T-helper 9 cell (primary cell): Measurements from ENCODE around the gene PIAS1.
"Not testable (repeated sequence)": the region's sequence is repeated elsewhere in the genome, so short reads cannot be mapped to it uniquely, and the experiment has no call there.

Experiments
- DNase-seq: peaks from one replicate; pipeline ENCODE4 v3.0.0-alpha.2; 2020

Gene PIAS1

DNA sequence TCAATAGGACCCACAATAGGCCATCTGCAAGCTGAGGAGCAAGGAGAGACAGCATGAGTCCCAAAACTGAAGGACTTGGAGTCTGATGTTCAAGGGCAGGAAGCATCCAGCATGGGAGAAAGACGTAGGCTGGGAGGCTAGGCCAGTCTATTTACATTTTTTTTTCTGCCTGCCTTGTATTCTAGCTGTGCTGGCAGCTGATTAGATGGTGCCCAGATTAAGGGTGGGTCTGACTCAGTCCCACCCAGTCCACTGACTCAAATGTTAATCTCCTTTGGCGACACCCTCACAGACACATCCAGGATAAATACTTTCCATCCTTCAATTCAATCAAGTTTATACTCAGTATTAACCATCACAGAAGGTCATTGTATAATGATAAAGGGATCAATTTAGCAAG is 15.9 kb upstream of the PIAS1 start:
- DNase-seq: no peak

DNA sequence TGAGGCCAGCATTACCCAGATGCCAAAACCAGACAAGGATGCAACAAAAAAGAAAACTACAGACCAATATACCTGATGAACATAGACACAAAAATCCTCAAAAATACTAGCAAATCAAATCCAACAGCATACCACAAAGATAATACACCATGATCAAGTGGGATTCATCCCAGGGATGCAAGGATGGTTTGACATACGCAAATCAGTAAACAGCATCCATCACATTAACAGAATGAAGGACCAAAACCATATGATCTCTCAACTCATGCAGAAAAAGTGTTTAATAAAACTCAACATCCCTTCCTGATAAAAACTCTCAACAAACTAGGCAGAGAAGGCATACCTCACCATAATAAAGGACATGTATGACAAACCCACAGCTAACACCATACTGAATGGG is 14.0 kb upstream of the PIAS1 start:
- no peak for DNase-seq

DNA sequence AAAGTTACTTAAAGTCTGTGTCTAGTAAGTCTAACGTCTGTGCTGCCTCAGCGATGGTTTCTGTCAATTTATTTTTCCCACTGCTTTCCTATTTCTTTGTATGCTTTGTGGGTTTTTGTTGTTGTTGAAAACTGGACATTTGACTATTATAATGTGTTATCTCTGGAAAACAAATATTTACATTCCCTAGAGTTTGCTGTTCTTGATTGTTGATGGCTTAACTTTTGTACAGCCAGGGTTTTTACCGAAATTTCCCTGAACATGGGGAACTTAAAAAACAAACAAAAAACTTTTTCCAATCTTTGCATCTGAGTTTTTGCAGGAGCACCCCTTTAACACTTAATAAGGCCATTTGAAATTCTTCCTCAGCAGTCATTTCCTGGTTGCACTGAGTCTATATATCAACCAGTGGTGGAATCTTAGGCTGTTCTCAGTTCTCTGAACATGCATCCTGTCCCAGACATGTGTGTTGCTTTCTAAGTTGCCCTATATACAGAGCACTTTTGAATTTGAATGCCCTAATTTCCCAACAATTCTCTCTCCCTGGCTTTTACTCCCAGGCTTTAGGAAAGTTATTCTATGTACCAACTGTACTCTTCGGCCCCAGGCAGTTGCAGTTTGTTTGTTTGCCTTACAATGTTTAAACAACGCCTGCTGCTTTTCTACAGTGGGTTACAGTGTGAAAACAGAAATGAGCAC is 11.8 kb upstream of the PIAS1 start:
- DNase-seq: no peak

DNA sequence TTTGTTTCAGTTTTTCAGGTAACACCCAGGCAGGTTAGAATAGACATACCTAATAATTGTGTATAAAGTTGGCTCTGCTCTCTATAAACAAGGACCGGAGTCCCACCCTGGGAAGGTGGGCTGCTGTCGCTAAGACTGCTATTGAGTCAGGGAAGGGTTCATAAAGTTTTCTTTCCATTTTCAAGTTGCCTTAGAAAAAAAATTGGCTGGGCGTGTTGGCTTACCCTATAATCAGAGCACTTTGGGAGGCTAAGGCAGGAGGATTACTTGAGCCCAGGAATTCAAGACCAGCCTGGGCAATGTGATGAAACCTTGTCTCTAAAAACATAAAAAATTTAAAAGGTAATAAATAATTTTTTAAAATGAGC is 11.3 kb upstream of the PIAS1 start:
- DNase-seq: no peak

DNA sequence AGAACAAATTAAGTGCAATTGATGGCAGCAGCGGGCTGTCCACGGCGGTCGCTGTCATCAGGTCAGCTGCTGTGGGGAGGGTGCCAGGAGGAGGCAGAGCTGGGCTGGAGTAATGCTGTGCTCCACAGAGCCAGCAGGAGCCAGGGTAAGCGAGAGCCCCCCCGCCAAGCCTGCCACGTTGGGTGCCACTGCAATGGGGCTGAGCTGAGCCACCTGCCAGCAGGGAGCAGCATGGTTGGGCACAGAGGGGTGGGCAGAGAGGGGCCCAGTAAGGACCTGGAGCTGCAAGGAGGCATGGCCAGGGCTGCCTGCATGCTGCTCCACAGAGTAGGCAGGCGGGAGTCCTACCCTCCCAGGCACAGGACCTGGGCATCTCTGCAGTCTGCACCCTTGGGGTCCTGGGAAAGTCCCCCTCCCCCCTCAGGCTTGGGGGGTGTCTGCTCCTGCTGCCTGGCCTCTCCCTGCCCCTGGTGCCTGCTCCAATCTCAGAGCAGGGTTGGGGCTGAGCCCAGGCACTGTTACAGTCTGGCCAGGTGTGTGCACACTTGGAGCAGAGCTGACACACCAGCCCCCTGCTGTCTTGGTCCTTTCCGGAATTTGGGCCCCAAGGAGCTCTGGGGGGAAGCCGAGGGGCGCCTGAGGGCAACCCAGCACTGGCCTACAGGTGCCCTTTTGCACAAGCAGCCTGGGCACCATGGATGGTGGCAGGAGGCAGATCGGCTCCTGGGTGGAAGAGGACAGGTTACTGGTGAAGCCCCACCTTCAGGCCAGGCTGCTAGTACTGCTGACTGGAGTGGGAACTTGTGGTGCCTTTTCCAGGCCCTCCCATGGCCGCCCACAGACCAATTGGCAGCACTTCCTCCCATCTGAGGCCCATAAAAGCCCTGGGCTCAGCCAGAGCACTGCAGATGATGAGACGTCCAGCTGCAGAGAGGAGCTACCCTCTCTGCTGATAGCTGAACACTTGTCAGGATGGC is 8.5 kb upstream of the PIAS1 start:
- no peak for DNase-seq

DNA sequence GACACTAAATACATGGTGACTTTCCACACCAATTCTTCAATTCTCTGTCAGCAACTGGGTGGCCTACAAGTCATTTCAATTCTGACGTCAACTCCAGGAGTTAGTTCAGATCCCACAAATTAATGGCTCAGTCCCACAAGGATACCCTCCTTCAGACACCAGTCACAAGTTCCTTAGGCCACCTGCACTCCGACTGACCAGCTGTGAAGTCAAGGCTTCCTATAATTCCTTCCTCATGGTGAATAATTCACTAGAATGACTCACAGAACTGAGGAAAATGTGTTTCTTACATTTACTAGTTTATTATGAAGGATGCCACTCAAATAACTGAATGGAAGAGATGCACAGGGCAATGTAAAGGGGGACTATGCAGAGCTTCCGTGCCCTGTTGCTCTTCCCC is 6.3 kb upstream of the PIAS1 start:
- no peak for DNase-seq

DNA sequence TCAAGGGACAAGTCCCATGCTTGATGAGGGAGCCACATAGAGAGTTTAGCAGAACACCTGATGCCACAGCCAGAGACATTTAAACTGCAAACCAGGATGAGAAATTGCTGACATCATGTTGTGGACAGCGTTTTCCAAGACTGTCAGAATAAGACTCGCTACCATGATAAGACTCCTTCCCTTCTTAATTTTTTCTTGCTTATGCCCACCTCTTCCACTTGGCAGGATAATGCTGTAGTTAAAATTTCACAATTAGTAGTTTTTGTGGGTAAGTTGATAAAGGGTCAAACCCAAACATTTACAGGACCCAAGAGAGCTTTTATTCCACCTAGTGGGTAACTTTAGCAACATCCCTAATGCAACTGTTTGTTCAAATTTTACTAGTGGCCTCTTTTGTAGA is 3.0 kb upstream of the PIAS1 start:
- DNase-seq: no peak

DNA sequence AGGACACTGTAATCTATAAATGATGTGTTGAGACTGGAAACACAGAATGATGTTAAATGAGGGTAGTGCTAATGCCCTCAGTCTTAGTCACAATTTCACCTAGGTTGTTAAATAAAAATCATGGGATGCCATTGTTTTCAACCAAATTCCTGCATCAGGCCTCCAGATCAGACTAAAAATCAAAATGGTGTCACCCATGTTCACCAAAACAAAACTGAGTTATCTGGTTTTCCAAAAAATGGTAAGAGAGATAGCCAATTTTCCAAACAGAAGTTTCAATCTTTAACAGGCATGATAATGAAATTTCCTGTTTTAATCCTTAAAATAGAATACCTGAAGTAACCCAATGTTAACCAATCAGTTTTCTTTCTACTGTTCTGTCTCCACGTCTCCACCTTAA is 2.2 kb upstream of the PIAS1 start:
- no peak for DNase-seq

DNA sequence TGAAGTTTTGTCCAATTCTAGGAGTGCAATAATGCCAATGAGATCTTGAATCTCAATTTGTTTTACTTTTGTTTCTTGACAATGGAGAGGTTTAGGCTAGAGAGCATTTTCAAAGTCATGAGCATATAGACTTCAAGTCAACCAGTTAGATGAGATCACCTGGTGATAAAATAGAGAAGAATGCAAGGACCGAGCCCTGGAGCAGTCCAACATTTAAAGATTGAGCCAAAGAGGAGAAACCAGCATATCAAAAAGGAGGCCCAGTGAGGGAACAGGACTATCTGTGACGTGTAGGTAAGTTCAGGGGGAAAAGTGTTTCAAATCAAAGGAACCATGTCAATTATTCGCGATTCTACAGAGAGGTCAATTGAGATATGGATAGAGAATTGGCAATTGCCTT is 1.7 kb upstream of the PIAS1 start:
- no peak for DNase-seq

DNA sequence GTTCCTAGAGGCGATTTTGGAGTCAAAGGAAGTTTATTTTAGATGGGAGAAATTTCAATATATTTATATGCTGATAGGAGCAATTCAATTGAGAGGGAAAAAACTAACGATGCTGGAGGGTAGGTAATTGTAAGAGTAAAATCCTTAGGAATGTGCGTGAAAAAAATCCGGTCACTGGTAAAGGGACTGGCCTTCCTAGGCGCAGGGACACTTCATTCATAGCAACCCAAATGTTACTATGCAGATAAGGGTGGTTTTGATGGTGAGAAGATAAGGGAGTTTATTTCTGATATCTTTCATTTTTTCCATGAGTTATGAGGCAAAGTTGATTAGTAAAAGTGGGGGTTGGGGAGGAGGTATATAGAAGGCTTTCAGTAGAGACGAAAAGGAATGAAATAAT is 1.1 kb upstream of the PIAS1 start:
- DNase-seq: no peak

DNA sequence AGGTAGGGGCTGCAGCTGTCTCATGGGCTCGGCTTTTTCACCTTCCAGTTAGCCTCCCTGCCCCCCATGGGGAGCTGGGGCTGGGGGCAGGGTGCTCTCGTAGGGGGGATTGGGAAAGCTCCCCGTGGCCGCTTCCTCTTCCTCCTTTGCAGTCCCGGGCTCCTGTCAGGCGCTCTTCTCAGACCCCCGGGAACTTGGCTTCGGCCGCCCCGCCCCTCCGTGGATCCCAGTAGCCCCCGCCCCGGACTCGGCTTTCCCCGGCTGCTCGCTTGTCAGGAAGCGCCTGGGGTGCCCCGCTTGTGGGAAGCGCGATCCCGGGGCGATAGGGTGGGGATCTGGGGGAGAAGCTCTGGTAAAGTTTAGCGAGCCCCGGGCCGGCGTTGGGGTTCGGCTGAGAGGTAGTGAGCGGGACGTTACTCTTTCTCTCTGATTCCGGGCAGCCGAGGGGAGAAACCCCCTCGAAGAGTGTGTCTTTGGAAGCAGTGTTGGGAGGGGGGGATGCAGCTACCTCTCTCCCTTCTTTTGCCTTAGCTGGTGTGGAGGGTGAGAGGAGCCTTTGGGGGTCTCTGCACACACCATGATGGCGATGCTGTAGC is 611 bp downstream of the PIAS1 start:
- DNase-seq: peak; percentile 27

DNA sequence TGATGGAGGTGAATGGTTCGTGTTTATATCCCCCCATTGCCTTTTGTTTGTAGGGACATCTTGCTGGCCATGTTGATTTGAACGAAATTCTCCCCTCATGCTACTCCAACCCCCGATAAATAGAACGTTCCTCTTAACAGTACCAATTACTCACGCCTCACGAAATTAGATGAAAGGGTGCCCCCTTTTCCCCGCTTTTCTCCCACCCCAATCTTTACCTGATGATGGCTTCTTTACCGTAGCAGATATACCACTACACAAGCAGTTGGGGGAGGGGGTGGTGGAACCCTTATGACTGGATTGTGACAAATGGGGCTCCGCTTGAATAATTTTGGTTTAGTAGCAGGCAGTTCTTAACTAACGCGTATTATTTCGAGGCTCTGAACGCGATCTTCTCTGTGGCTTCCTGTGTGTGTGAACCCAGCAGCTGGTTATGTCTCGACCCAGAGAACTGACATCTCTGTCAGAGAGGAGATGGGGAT is 1.1 kb downstream of the PIAS1 start:
- peak; percentile 23 for DNase-seq

DNA sequence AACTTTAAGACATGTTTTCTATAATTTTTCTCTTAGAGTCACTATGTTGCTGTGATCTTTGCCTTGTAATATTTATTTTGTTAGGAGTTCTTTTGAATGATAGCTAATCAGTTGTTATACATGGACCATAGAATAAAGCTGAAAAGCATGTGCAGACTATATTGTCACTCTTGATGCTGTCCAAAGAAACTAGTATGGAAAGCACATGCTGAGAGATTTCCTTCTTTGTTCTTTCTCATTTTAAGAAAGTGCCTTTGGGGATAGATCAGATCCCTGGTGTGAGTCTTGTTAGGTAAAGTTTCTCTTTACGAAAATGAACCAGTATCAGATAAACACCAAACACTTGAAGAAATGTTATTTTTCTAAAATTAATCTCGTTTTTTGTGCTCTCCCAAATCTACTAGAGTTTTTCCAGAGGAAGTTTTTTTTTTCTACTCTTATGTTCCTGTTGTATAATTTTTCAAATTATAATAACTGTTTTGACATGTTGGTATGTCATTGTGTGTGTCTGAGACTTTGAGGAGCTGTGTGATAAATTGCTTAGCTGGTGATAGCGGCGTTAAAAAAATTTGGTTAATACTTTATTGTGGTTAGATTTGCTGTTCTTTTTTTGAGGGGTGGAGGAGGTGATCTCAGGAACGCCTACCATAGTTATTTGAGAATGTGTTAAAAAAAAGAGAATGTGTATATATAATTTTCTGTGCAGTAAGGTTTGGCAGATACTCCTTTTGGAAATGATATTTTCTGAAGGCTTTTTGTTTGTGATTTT is 2.2 kb downstream of the PIAS1 start:
- DNase-seq: no peak

DNA sequence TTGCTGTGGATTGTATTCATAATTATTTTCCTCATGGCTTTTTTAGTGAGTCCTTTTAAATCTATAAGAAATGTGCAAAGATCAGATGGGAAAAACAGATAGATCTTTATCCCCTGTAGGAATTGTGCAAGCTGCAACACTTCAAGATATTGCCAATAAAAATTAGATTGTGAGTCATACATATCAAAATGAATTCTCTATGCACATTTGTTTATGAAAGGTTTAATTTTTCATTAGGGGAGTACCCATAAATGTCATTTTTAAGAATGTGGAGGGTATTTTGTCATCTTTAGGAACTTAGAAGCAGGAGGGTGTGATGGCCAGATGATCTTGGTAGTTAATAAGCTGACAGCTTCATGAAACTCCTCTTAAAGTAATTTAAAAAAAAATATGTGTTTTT is 2.9 kb downstream of the PIAS1 start:
- DNase-seq: no peak

DNA sequence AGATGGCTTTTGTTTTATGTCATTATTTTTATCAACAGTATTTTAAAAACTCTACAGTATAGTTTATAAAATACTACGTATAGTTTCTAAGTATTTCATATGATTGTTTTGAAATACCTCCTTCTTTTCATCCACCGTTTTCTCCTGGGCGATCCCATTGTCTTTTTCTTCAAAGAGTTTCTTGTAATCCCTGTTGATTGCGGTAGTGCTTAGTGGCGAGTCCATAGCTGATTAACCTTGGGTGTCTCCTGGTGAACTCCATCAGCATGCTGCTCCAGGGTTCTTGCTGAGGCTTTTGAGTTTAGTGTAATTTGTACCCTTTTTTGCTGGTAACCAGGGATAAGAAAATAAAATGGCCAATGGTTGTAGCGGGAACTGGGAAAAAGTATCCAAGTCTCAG is 3.6 kb downstream of the PIAS1 start:
- DNase-seq: no peak

DNA sequence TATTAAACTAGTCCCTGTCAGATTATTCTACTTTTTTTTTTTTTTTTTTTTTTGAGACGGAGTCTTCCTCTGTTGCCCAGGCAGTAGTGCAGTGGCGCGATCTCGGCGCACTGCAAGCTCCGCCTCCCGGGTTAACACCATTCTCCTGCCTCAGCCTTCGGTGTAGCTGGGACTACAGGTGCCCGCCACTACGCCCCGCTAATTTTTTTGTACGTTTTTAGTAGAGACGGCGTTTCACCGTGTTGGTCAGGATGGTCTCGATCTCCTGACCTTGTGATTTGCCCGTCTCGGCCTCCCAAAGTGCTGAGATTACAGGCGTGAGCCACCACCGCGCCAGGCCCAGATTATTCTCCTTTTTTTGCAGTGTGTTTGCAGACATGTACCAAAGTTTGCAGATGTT is 4.9 kb downstream of the PIAS1 start:
- not testable (repeated sequence) for DNase-seq

DNA sequence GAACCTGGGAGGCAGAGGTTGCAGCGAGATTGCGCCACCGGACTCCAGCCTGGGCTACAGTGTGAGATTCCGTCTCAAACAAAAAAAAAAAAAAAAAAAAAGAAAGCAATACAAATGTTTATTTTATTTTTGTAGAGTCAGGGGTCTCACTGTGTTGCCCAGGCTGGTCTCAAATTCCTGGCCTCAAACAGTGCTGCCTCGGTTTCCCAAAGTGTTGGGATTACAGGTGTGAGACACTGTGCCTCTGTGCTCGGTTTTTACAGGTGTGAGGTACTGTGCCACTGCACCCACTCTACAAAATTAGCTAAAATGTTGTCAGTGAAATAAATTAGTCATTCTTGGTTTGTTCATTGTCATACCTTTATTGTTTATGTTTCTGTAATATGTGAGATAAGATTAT is 5.5 kb downstream of the PIAS1 start:
- DNase-seq: no peak

DNA sequence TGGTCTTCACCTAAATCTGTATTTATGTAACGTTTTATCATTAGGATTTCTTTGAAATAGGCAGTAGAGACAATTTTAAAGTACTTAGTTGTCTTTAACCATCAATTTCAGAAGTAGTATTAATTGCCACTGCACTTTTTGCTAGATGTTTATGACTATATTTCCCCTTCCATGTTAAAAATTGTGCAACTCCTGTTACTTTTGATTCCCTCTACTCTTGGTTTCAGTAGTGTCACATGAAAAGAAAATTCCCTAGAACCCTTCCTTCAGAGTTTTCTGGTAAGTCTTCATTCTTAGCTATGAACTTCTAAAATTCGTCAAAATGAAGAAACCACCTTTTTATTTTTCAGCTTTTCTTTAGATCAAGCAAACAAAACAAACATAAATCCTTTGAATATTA is 7.1 kb downstream of the PIAS1 start:
- no peak for DNase-seq

DNA sequence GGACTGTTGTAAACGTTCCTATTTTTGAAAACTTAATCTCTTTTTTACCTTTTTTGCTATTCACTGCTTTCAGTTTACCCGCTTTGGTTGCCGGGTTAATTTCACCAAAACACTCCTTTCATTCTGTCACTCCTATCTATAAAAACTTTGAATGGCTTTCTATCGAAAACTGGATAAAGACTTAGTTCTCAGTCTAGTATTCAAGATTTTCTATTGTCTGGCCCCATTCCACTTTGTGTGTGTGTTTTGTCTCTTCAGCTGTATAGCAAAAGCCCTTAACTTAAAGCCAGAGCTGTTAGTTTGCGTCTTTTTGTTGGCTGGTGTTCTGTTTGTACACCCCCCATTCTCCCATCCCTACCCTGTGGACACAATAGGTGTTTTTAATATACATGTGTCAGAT is 7.5 kb downstream of the PIAS1 start:
- DNase-seq: no peak

DNA sequence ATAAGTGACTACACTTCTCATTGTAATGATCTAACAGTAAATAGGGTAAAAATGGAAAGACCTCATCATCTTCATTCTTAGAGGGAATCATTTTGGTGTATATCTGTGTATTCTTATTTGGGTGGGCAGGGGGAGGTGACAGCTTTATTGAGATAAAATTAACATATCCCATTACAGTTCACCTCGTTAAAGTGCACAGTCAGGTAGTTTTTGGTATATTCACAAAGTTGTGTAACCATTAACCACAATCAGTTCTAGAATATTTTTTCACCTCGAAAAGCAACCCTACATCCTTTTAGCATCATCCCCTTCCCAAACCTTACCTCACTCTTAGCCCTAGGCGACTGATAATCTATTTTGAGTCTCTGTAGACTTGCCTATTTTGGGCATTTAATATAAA is 8.1 kb downstream of the PIAS1 start:
- DNase-seq: no peak

DNA sequence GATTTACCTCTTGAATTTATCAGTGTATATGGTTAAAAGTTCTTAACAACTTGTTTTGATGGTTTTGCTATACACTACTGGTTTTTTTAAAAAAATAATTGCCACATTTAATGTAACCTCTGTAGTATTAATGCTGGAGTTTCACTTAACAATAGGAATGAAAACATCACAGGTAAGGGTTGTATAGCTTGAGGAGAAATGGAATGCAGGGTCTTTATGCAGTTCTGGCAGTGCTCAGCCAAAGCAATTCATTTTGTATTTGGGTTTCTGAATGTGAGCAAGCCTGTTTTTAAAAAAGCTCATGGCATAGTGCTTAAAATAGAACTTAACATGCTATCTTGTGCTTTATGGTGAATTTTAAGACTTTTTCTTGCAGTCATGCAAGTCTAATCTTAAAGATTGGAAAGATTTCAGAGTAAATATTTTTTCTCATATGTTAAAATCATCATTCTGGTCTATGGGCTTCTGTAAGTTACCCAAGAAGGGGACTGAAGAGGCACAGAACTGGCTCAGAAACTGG is 8.9 kb downstream of the PIAS1 start:
- DNase-seq: no peak

DNA sequence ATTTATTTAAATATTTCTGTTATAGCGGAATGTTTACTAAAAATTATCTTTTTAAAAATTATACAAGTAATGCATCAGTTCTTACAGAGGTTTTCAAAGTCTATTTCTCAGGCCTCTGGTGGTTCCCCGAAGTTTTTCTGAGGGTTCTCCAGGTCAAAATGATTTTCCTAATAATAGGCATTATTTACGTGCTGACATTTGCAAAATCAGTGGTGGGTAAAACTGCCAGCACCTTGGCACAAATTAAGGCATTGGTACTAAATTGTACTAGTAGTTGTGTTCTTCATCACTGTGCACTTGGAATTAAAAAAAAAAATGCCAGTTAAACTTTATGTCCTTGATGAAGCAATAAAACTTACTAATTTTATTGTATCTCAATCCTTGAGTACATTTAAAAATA is 9.5 kb downstream of the PIAS1 start:
- no peak for DNase-seq
